A673 (cell line): ENCODE results near the gene TMEM63A. TPM values are rescaled to one million over a fixed set of nuclear protein-coding genes. Genes with fewer than 3 reads are reported as not detected.

Experiments
- BruUV-seq: library from RNA; stranded (reverse); fragments of 400-500 nt; replicated peaks from 2 replicates; lab custom pipeline; 2021; lab: Mats Ljungman, UMichigan
- CTCF ChIA-PET: fragments of 300-600 bp; sonication (Branson Sonifier 250); formaldehyde crosslinking; loops from one replicate; lab custom pipeline; 2022; ENCODE audit warnings: antibody characterized with exemption; lab: Charles Lee
- POLR2A ChIA-PET: fragments of 300-600 bp; sonication (Branson Sonifier 250); formaldehyde crosslinking; loops from one replicate; lab custom pipeline; 2022; ENCODE audit warnings: antibody characterized with exemption; ENCODE audit not compliant: low non-redundant PET; lab: Charles Lee
- DNase-seq: peaks from one replicate; pipeline ENCODE4 v3.0.0-alpha.2; 2015; ENCODE audit warnings: low spot score
- H3K27ac ChIP-seq: fragments of 200-600 bp; sonication (generic); 2 replicates; pipeline ENCODE4 v1.5.1; 2016; ENCODE audit warnings: mixed run types, low read depth, mild to moderate bottlenecking, mixed read lengths, antibody characterized with exemption, low read length; ENCODE audit not compliant: poor library complexity, severe bottlenecking
- H3K27me3 ChIP-seq: fragments of 200-600 bp; sonication (generic); replicated peaks from 2 replicates; pipeline ENCODE4 v1.6.1; 2017; ENCODE audit warnings: mixed run types, low read depth, mild to moderate bottlenecking, mixed read lengths, antibody characterized with exemption, low read length; ENCODE audit not compliant: insufficient read depth, poor library complexity
- H3K36me3 ChIP-seq: fragments of 200-600 bp; sonication (generic); 2 replicates; pipeline ENCODE4 v1.6.1; 2016; ENCODE audit warnings: mixed run types, mild to moderate bottlenecking, mixed read lengths, antibody characterized with exemption, low read length; ENCODE audit not compliant: insufficient read depth, poor library complexity, severe bottlenecking
- H3K4me1 ChIP-seq: fragments of 200-600 bp; sonication (generic); 2 replicates; pipeline ENCODE4 v1.6.1; 2017; ENCODE audit warnings: mixed run types, mild to moderate bottlenecking, mixed read lengths, antibody characterized with exemption, low read length; ENCODE audit not compliant: insufficient read depth, poor library complexity, severe bottlenecking
- H3K4me3 ChIP-seq: fragments of 200-600 bp; sonication (generic); 2 replicates; pipeline ENCODE4 v1.5.1; 2016; ENCODE audit warnings: low read depth, mixed run types, mild to moderate bottlenecking, mixed read lengths, low read length; ENCODE audit not compliant: poor library complexity, severe bottlenecking
- H3K9me3 ChIP-seq: fragments of 200-600 bp; sonication (generic); 2 replicates; pipeline ENCODE4 v1.6.1; 2016; ENCODE audit warnings: mixed run types, low read depth, mild to moderate bottlenecking, mixed read lengths, antibody characterized with exemption, low read length; ENCODE audit not compliant: poor library complexity, severe bottlenecking
- CTCF ChIP-seq: fragments of 300-800, 200-600 bp; sonication (generic); conservative IDR thresholded peaks from 2 replicates; pipeline ENCODE4 v1.5.1; 2017; ENCODE audit warnings: low read depth, mild to moderate bottlenecking, antibody characterized with exemption, low read length, moderate library complexity, mixed read lengths
- EZH2 ChIP-seq: fragments of 200-600 bp; sonication (generic); IDR thresholded peaks from 2 replicates; pipeline ENCODE4 v1.6.1; 2017; ENCODE audit warnings: borderline replicate concordance, low read depth, mild to moderate bottlenecking, mixed read lengths, antibody characterized with exemption, low read length; ENCODE audit not compliant: poor library complexity, severe bottlenecking
- intact Hi-C: fragments of 100-400 bp; cut with micrococcal nuclease; formaldehyde crosslinking; loops from one replicate; pipeline ENCODE4 v1.10.0; 2022; ENCODE audit not compliant: unreplicated experiment
- total RNA-seq: library from RNA; stranded (reverse); gene quantifications from 2 replicates; pipeline ENCODE4 v1.2.3, GENCODE V29; 2021

The TMEM63A gene
- total RNA-seq, 1 experiment from 2014 or later, result 25.3 TPM

- Histone ChIP-seq H3K4me1 (peaks cover 6% of the 10 kb centered on the region), H3K27ac (no peak overlapping the region), H3K9me3 (no peaks in the 10 kb centered on the region), H3K36me3 (peaks cover 4% of the 10 kb centered on the region), H3K27me3 (no peaks in the 10 kb centered on the region), H3K4me3 (no peak overlapping the region)
- TF ChIP-seq EZH2 (no peak), CTCF (no peak)
- no peak for DNase-seq
- no TSS peak for BruUV-seq
- intact Hi-C loops, result no loop called here
- ChIA-PET POLR2A (no interaction called here), CTCF (no interaction called here)
Measured at GRCh38 chr1:225878282-225878681, 3.9 kb downstream of the TMEM63A start.

DNA sequence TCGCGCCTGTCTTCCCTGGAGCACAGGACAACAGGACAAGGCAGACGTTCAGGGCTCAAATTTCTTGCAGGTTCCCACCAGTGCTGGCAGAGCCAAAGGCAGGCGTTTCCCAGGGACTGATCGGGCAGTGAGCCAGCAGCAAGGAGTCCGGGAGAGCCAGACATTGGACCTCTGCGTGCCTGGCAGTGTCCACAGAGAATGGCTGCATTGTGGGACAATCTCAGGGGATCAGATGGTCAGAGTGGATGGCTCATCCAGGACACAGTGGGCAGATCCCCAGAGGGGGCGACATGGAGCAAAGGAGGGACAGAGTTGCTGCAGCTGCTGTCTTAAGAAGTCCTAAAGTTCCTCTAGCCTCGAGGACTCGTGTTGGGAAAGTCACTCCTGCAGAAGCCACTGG lies 4.6 kb downstream of the TMEM63A start:
- no peak for TF ChIP-seq EZH2
- TF ChIP-seq CTCF, result peak; percentile 57
- BruUV-seq, result no TSS peak
- H3K9me3 ChIP-seq, result no peaks in the 10 kb centered on the region
- H3K36me3 ChIP-seq, result peaks cover 4% of the 10 kb centered on the region
- peaks cover 6% of the 10 kb centered on the region for H3K4me1 ChIP-seq
- H3K27ac ChIP-seq, result no peak overlapping the region
- no peaks in the 10 kb centered on the region for H3K27me3 ChIP-seq
- POLR2A ChIA-PET, result no interaction called here
- intact Hi-C loops, result no loop called here
- peak; percentile 33 for DNase-seq
- CTCF ChIA-PET, result no interaction called here
- no peak overlapping the region for H3K4me3 ChIP-seq

GRCh38 chr1:225876900-225877510 lies 5.2 kb downstream of the TMEM63A start:
- no peak overlapping the region for H3K4me3 ChIP-seq
- no peak for DNase-seq
- H3K27me3 ChIP-seq, result no peaks in the 10 kb centered on the region
- ChIA-PET POLR2A (no interaction called here), CTCF (no interaction called here)
- H3K4me1 ChIP-seq, result peaks cover 6% of the 10 kb centered on the region
- intact Hi-C loops, result no loop called here
- H3K27ac ChIP-seq, result no peak overlapping the region
- TF ChIP-seq CTCF, result no peak
- TF ChIP-seq EZH2, result no peak
- H3K36me3 ChIP-seq, result peaks cover 4% of the 10 kb centered on the region
- no TSS peak for BruUV-seq
- no peaks in the 10 kb centered on the region for H3K9me3 ChIP-seq
